Activated T-cell treated with anti-CD3 and anti-CD28 coated beads, Interleukin-2, amount 50 U/mL, for 24 hours (primary cell): ENCODE results near the gene GIGYF2.
A peak's percentile ranks its signal among the peaks of the same experiment; 100 is the strongest.
"Not testable (repeated sequence)": the region's sequence is repeated elsewhere in the genome, so short reads cannot be mapped to it uniquely, and the experiment has no call there.

Experiments
- DNase-seq: peaks from one replicate; pipeline ENCODE4 v3.0.0-alpha.2; 2020
- H3K27ac Mint-ChIP-seq: 2 replicates; pipeline ENCODE4 v1.8.0; 2020; ENCODE audit warnings: mild to moderate bottlenecking, mixed read lengths
- H3K27me3 Mint-ChIP-seq: 2 replicates; pipeline ENCODE4 v1.8.0; 2020; ENCODE audit warnings: mixed read lengths
- H3K36me3 Mint-ChIP-seq: 2 replicates; pipeline ENCODE4 v1.8.0; 2020; ENCODE audit warnings: low read depth, mixed read lengths
- H3K4me1 Mint-ChIP-seq: 2 replicates; pipeline ENCODE4 v1.8.0; 2020; ENCODE audit warnings: low read depth, mixed read lengths
- H3K4me3 Mint-ChIP-seq: 2 replicates; pipeline ENCODE4 v1.8.0; 2020; ENCODE audit warnings: mild to moderate bottlenecking, moderate library complexity, mixed read lengths
- H3K9me3 Mint-ChIP-seq: 2 replicates; pipeline ENCODE4 v1.8.0; 2020; ENCODE audit warnings: mixed read lengths

The GIGYF2 gene

DNA sequence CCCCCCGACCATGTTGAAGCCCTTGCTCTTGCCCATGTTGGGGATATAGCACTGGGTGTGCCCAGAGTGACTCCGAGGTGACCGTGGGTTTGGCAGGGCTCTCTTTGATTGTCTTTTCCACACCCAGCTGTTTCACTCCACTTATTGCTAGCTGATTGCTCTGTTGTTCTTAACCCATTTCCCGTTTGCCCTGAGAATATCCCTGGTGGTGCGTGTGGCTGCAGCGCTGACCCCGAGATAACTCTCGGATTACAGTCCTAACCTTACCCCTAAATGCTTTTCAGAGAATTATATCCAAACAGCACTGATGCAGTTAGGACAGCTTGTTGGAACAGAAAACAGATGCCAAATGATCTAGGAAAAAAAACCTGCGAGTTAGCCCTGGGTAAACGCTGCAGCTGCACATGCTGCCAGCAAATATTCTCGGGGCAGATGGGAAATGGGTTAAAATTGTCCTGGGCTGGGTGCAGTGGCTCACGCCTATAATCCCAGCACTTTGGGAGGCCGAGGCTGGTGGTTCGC is 138.6 kb downstream of the GIGYF2 start:
- H3K4me3 Mint-ChIP-seq: no peak overlapping the region
- no peaks in the 10 kb centered on the region for H3K9me3 Mint-ChIP-seq
- H3K27ac Mint-ChIP-seq: no peak overlapping the region
- peaks cover 90% of the 10 kb centered on the region for H3K36me3 Mint-ChIP-seq
- H3K27me3 Mint-ChIP-seq: no peaks in the 10 kb centered on the region
- DNase-seq: no peak
- H3K4me1 Mint-ChIP-seq: peaks cover 36% of the 10 kb centered on the region

DNA sequence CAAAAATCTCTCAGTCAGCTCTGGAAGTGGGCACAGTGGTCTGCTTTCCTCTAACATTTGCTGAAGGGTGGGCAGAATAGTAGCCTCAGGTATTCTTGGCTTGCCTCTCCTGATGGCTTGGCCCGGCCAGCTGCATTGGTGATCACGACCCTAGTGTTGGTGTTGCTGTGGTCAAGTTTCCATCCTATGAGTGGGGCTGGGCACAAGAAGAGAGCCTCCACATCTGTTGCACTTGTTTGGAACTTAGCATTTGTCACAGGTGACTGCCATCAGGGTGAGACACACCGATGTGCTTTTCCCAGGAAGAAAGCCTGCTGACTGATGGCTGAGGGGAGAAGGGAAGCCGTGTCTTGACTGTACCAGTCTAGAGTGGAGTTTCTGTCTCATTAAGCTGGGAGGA is 139.8 kb downstream of the GIGYF2 start:
- no peaks in the 10 kb centered on the region for H3K27me3 Mint-ChIP-seq
- H3K27ac Mint-ChIP-seq: peak overlapping the region; percentile 73
- peaks cover 36% of the 10 kb centered on the region for H3K4me1 Mint-ChIP-seq
- no peak for DNase-seq
- H3K4me3 Mint-ChIP-seq: no peak overlapping the region
- H3K9me3 Mint-ChIP-seq: no peaks in the 10 kb centered on the region
- H3K36me3 Mint-ChIP-seq: peaks cover 88% of the 10 kb centered on the region

- no peaks in the 10 kb centered on the region for H3K9me3 Mint-ChIP-seq
- H3K4me1 Mint-ChIP-seq: peaks cover 36% of the 10 kb centered on the region
- H3K36me3 Mint-ChIP-seq: peaks cover 88% of the 10 kb centered on the region
- DNase-seq: peak; percentile 55
- no peaks in the 10 kb centered on the region for H3K27me3 Mint-ChIP-seq
- peak overlapping the region; percentile 11 for H3K4me3 Mint-ChIP-seq
- H3K27ac Mint-ChIP-seq: peak overlapping the region; percentile 91
Measured at GRCh38 chr2:232838406-232838874, 141.3 kb downstream of the GIGYF2 start.

GRCh38 chr2:232839411-232840079 is 142.4 kb downstream of the GIGYF2 start:
- DNase-seq: no peak
- Mint-ChIP-seq H3K27ac (peak overlapping the region; percentile 77), H3K4me3 (no peak overlapping the region), H3K4me1 (peaks cover 34% of the 10 kb centered on the region), H3K27me3 (no peaks in the 10 kb centered on the region), H3K9me3 (no peaks in the 10 kb centered on the region), H3K36me3 (peaks cover 88% of the 10 kb centered on the region)

- no peak for DNase-seq
Measured at GRCh38 chr2:232842689-232843088, 145.6 kb downstream of the GIGYF2 start.

DNA sequence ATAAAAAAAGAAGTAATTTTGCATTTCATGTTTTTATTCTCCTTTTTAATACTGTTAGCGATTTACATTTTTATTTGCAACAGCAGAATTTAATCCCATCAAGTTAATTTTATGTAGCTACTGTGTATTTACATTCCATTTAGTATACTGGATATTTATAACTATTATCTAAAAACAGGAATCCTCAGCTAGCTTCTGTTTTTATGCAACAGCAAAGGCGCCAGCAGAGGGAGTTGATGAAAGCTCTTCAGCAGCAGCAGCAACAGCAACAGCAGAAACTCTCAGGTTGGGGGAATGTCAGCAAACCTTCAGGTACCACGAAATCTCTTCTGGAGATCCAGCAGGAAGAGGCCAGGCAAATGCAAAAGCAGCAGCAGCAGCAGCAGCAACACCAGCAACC is 146.7 kb downstream of the GIGYF2 start:
- H3K27ac Mint-ChIP-seq: peak overlapping the region; percentile 64
- no peak overlapping the region for H3K4me3 Mint-ChIP-seq
- H3K4me1 Mint-ChIP-seq: peaks cover 11% of the 10 kb centered on the region
- DNase-seq: no peak
- peaks cover 93% of the 10 kb centered on the region for H3K36me3 Mint-ChIP-seq
- no peaks in the 10 kb centered on the region for H3K9me3 Mint-ChIP-seq
- H3K27me3 Mint-ChIP-seq: no peaks in the 10 kb centered on the region

More at GRCh38 chr2:232842689-232843088, 145.6 kb downstream of the GIGYF2 start:
- H3K27me3 Mint-ChIP-seq: no peaks in the 10 kb centered on the region
- H3K9me3 Mint-ChIP-seq: no peaks in the 10 kb centered on the region
- no peak overlapping the region for H3K4me3 Mint-ChIP-seq
- peaks cover 93% of the 10 kb centered on the region for H3K36me3 Mint-ChIP-seq
- no peak overlapping the region for H3K27ac Mint-ChIP-seq
- H3K4me1 Mint-ChIP-seq: peaks cover 23% of the 10 kb centered on the region

DNA sequence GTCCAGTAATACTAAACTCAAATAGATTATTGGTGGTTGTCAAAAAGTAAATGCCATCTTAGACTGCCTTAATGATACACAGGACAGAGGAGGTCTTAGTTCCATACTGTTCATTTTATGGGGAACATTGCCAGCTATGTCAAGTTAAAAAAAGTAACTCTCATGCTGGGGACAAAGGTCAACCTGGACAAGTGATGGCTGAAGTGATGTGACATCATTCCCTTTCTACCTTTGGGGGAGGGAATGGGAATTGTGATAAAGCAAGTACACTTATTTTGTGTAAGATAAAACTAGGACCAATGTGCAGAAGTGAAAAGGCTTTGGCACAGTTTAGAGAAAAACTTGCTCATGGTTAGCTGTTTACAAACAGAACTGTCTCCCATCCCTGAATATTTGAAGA is 148.9 kb downstream of the GIGYF2 start:
- Mint-ChIP-seq H3K27ac (no peak overlapping the region), H3K9me3 (no peaks in the 10 kb centered on the region), H3K4me3 (no peak overlapping the region), H3K36me3 (peaks cover 93% of the 10 kb centered on the region), H3K4me1 (peaks cover 2% of the 10 kb centered on the region), H3K27me3 (no peaks in the 10 kb centered on the region)
- no peak for DNase-seq

DNA sequence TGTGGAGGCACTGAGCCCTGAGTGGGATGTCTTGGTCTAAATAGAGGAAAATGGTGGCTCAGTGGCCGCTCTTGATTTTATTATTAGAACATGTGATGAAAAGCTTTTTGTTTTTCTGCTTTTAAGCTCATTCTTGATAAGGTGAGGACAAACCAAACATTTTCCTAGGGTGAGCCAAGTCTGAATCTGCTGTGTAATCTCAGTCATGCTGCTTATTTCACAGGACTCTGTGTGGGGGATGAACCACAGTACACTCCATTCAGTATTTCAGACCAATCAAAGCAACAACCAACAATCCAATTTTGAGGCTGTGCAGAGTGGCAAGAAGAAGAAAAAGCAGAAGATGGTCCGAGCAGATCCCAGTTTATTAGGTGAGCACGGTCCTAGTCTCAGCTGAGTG is 152.9 kb downstream of the GIGYF2 start:
- no peaks in the 10 kb centered on the region for H3K27me3 Mint-ChIP-seq
- H3K27ac Mint-ChIP-seq: peak overlapping the region; percentile 60
- DNase-seq: no peak
- peaks cover 8% of the 10 kb centered on the region for H3K4me1 Mint-ChIP-seq
- peaks cover 93% of the 10 kb centered on the region for H3K36me3 Mint-ChIP-seq
- H3K9me3 Mint-ChIP-seq: no peaks in the 10 kb centered on the region
- no peak overlapping the region for H3K4me3 Mint-ChIP-seq

GRCh38 chr2:232852081-232852480 is 154.9 kb downstream of the GIGYF2 start:
- H3K4me1 Mint-ChIP-seq, H3K4me3 Mint-ChIP-seq, H3K27me3 Mint-ChIP-seq, H3K9me3 Mint-ChIP-seq, DNase-seq: not testable (repeated sequence)
- Mint-ChIP-seq H3K36me3 (peaks cover 93% of the 10 kb centered on the region), H3K27ac (peak overlapping the region; percentile 46)

DNA sequence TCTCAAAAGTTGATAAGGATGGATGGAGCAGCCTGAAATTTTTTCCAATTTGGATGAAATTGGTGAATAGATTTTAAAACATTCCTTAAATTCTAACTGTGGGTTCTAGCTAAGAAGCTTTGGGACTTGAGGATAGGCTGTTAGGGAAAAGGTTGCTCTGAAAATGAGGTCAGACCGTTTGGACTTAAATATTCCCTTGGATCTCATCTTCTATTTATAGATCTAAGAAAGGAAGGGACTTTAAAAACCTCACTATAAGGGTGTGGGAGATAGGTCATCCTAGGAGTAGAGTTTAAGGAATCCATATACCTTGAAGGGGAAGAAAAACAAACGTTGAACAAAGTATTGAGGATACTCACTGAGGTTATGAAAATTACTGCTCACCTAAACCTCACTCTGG is 155.5 kb downstream of the GIGYF2 start:
- no peak for DNase-seq
- Mint-ChIP-seq H3K27me3 (no peaks in the 10 kb centered on the region), H3K27ac (peak overlapping the region; percentile 16), H3K9me3 (no peaks in the 10 kb centered on the region), H3K36me3 (peaks cover 93% of the 10 kb centered on the region), H3K4me3 (no peak overlapping the region), H3K4me1 (peaks cover 8% of the 10 kb centered on the region)

DNA sequence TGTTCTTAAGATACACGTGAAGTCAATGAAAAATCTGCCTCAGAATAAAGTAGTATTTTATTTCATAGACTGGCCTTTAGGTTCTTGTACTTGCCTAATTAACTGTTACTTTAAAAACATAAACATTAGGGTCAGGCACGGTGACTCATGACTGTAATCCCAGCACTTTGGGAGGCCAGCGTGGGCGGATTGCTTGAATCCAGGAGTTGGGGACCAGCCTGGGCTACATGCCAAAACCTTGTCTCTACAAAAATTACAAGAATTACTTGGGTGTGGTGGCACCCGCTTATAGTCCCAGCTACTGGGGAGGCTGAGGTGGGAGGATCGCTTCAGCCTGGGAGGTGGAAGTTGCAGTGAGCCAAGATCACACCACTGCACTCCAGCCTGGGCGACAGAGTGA is 157.0 kb downstream of the GIGYF2 start:
- Mint-ChIP-seq H3K4me3 (no peak overlapping the region), H3K27ac (no peak overlapping the region), H3K9me3 (no peaks in the 10 kb centered on the region), H3K4me1 (peaks cover 8% of the 10 kb centered on the region), H3K36me3 (peaks cover 93% of the 10 kb centered on the region), H3K27me3 (no peaks in the 10 kb centered on the region)
- no peak for DNase-seq

DNA sequence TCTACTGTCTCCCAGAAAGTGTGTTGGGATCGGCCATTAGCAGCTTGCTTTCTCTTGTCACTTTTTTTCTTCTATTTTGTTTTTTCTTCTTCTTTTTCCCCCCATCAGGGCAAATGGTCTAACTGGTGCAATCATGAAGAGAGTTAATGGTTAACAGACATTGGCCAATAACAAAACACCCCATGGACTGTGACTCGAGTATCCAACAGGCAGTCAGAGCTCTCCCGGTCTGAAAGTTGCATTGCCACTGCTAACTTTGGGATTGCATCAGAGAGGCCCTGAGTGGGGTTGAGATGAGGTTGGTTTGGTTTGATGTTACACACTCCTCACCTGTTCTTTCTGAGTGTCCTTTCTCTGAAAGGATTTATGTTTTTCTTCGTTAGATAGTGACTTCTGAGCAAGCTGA is 160.0 kb downstream of the GIGYF2 start:
- no peak overlapping the region for H3K27ac Mint-ChIP-seq
- peaks cover 83% of the 10 kb centered on the region for H3K36me3 Mint-ChIP-seq

GRCh38 chr2:232859385-232859916 is 162.3 kb downstream of the GIGYF2 start:
- H3K27me3 Mint-ChIP-seq: no peaks in the 10 kb centered on the region
- no peaks in the 10 kb centered on the region for H3K9me3 Mint-ChIP-seq
- peaks cover 4% of the 10 kb centered on the region for H3K4me1 Mint-ChIP-seq
- H3K27ac Mint-ChIP-seq: no peak overlapping the region
- no peak for DNase-seq
- H3K36me3 Mint-ChIP-seq: peaks cover 70% of the 10 kb centered on the region
- no peak overlapping the region for H3K4me3 Mint-ChIP-seq

More for the DNA sequence above, 160.0 kb downstream of the GIGYF2 start:
- H3K9me3 Mint-ChIP-seq: no peaks in the 10 kb centered on the region
- no peak overlapping the region for H3K4me3 Mint-ChIP-seq
- peaks cover 6% of the 10 kb centered on the region for H3K4me1 Mint-ChIP-seq
- H3K27me3 Mint-ChIP-seq: no peaks in the 10 kb centered on the region
- DNase-seq: no peak

DNA sequence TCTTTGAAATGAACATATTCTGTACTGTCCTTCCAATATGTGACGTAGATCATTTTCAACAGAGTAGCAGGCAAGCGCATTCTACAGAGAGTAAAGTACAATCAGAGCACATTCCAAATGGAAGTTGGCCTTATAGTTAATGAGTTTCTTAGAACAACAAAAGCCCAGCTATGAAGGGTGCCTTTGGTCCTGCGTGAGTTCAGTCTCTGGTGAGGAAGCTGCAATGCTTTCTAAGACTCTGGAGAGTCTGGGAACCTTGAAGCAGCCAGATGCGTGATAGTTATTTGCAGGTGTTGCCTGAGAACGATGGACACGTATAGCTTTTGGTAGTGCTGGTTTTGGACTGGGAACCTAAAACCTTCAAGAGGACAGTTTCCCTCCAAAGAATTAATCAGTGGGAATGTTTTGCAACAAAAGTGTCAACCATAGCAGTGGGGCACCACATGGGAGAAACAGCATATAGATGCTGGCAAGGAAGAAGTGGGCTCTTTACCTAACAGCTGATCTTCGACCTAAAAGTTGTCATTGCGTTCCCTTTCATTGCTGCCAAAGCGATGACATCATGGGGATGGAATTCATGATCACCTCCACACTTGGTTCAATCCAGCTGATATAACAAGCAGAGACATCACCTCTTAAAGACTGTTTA is 163.6 kb downstream of the GIGYF2 start:
- Mint-ChIP-seq H3K27ac (no peak overlapping the region), H3K9me3 (no peaks in the 10 kb centered on the region), H3K4me3 (no peak overlapping the region), H3K4me1 (peaks cover 4% of the 10 kb centered on the region), H3K36me3 (peaks cover 57% of the 10 kb centered on the region), H3K27me3 (no peaks in the 10 kb centered on the region)
- no peak for DNase-seq

DNA sequence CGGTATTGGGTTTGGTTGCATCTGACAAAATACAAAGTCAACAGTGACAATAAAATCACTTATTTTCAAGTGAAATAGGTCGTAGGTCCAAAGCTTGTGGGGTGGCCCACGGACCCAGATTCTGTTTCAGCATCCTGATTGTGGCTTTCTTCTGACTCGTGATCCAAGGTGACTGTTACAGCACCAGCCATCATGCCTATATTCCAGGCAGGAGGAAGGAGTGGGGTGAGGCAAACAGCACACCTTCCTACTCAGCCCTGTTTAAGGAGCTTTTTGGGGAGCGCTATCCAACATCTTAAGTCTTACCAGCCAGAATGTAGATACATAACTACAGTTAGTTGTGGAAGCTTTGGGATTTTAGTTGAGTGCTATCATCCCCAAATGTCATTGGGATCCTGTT is 164.2 kb downstream of the GIGYF2 start:
- H3K4me3 Mint-ChIP-seq: no peak overlapping the region
- DNase-seq: no peak
- H3K36me3 Mint-ChIP-seq: peaks cover 51% of the 10 kb centered on the region
- peaks cover 4% of the 10 kb centered on the region for H3K4me1 Mint-ChIP-seq
- H3K27me3 Mint-ChIP-seq: no peaks in the 10 kb centered on the region
- H3K9me3 Mint-ChIP-seq: no peaks in the 10 kb centered on the region
- H3K27ac Mint-ChIP-seq: no peak overlapping the region
